Activated naive CD4-positive, alpha-beta T cell treated with anti-CD3 and anti-CD28 coated beads, Interleukin-2, amount 50 U/mL, for 72 hours (primary cell): ENCODE measurements around the gene MRFAP1L1. TPM values are rescaled to one million over a fixed set of nuclear protein-coding genes. Genes with fewer than 3 reads are reported as not detected.
"Not testable (repeated sequence)": the region's sequence is repeated elsewhere in the genome, so short reads cannot be mapped to it uniquely, and the experiment has no call there.

ENCODE experiments used
- ATAC-seq, 2 donors: fragments of 150-1000 bp; cut with Tn5 transposase; 2 replicates each; pipeline ENCODE4 v1.10.0; 2021; ENCODE audit warnings: mild to moderate bottlenecking in 2 of 2, moderate library complexity in 2 of 2
- DNase-seq, 2 donors: peaks; one replicate each; pipeline ENCODE4 v3.0.0; 2021 to 2022; ENCODE audit warnings: low spot score in 2 of 2
- H3K27ac Mint-ChIP-seq, 2 donors: one replicate each; pipeline ENCODE4 v1.8.0; 2022; ENCODE audit warnings: mild to moderate bottlenecking in 2 of 2, mixed read lengths in 2 of 2
- H3K36me3 Mint-ChIP-seq, 2 donors: one replicate each; pipeline ENCODE4 v1.8.0; 2022; ENCODE audit warnings: mixed read lengths in 2 of 2
- H3K9me3 Mint-ChIP-seq, 2 donors: one replicate each; pipeline ENCODE4 v1.8.0; 2022; ENCODE audit warnings: mixed read lengths in 2 of 2
- total RNA-seq, 2 donors: library from RNA; stranded (reverse); gene quantifications; one replicate each; pipeline ENCODE4 v1.2.3, GENCODE V29; 2022

The MRFAP1L1 gene
- total RNA-seq, 2 donors from 2014 or later: 23.1 to 40.5 TPM

- ATAC-seq (no peak), DNase-seq (no peak)
- Mint-ChIP-seq H3K9me3 (no peaks in the 10 kb centered on the region), H3K27ac (no peak overlapping the region), H3K36me3 (no peaks in the 10 kb centered on the region)
Observed at GRCh38 chr4:6742989-6743388, 33.3 kb upstream of the MRFAP1L1 start.

GRCh38 chr4:6742507-6742906 lies 32.8 kb upstream of the MRFAP1L1 start:
- Mint-ChIP-seq H3K36me3 (no peaks in the 10 kb centered on the region), H3K27ac (no peak overlapping the region), H3K9me3 (no peaks in the 10 kb centered on the region)
- no peak for DNase-seq
- no peak for ATAC-seq

GRCh38 chr4:6740347-6740746 lies 30.7 kb upstream of the MRFAP1L1 start:
- DNase-seq (no peak), ATAC-seq (no peak)
- Mint-ChIP-seq H3K36me3 (no peaks in the 10 kb centered on the region), H3K27ac (no peak overlapping the region), H3K9me3 (no peaks in the 10 kb centered on the region)

DNA sequence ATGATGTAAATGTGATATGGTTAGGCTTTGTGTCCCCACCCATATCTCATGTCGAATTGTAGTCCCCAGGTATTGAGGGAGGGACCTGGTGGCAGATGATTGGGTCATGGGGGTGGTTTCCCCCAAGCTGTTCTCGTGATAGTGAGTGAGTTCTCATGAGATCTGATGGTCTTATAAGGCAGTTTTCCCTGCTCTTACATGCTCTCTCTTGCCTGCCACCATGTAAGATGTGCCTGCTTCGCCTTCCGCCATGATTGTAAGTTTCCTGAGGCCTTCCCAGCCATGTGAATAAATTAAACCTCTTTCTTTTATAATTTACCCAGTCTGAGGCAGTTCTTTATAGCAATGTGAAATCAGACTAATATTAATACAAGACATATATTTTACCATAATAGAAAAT lies 30.3 kb upstream of the MRFAP1L1 start:
- Mint-ChIP-seq H3K9me3 (no peaks in the 10 kb centered on the region), H3K27ac (no peak overlapping the region), H3K36me3 (no peaks in the 10 kb centered on the region)
- DNase-seq (no peak), ATAC-seq (no peak)

DNA sequence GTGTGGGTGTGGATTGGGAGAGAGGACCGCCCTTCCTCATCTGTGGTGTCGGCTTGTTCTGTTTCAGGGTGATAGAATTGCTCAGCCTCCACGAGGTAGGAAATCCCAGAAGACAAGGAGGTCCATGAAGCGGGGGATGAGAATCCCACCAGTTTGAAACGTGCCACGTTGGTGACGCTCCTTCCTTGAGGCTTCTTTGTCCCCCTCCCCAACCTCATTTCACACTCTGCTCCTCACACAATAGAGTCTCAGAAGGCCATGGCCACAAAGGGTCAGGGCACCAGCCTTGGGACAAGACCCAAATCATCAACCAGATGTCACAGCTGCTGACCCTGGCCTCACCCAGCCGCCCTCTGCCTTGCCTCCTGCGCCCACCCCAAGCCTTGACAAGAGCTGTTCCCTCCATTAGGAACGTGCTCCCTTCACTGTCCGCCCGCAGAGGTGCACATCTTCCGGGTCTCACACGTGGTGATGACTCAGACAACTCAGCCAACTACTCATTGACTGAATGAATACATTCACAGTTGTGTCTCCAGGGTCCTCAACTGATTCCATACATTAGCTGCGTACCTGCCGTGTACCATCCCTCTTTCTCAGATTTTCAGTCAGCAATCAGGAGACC lies 24.6 kb upstream of the MRFAP1L1 start:
- Mint-ChIP-seq H3K9me3 (no peaks in the 10 kb centered on the region), H3K36me3 (no peaks in the 10 kb centered on the region), H3K27ac (peak overlapping the region in 1 of 2 donors; percentile 49)
- DNase-seq (no peak), ATAC-seq (no peak)

- ATAC-seq (no peak), DNase-seq (no peak)
- no peaks in the 10 kb centered on the region for H3K9me3 Mint-ChIP-seq
- H3K36me3 Mint-ChIP-seq: no peaks in the 10 kb centered on the region
- no peak overlapping the region for H3K27ac Mint-ChIP-seq
Observed at GRCh38 chr4:6733358-6734164, 23.9 kb upstream of the MRFAP1L1 start.

- no peak for ATAC-seq
- Mint-ChIP-seq H3K36me3 (no peaks in the 10 kb centered on the region), H3K27ac (peak overlapping the region in 1 of 2 donors; percentile 72), H3K9me3 (no peaks in the 10 kb centered on the region)
- DNase-seq: no peak
Observed at GRCh38 chr4:6732441-6733357, 23.0 kb upstream of the MRFAP1L1 start.

DNA sequence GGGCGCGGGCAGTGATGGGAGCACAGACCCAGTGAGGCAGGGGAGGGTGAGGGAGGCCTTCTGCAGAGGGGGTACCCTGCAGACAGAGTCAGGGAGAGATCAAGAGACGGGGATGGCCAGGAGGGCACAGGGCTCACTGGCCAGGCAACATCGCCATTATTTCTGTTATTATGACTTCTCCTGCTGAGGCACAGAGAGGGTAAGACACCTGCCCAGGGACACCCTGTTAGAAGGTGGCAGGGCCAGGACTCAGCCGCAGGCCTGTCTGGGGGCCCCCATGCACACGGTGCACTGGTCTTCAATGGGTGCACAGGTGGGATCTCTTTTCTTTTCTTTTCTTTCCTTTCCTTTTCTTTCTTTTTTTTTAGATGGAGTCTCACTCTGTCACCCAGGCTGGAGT lies 22.1 kb upstream of the MRFAP1L1 start:
- Mint-ChIP-seq H3K27ac (peak overlapping the region in 1 of 2 donors; percentile 72), H3K9me3 (no peaks in the 10 kb centered on the region), H3K36me3 (no peaks in the 10 kb centered on the region)
- no peak for DNase-seq
- ATAC-seq: no peak

GRCh38 chr4:6731318-6731675 lies 21.6 kb upstream of the MRFAP1L1 start:
- ATAC-seq (no peak), DNase-seq (no peak)
- no peaks in the 10 kb centered on the region for H3K9me3 Mint-ChIP-seq
- no peak overlapping the region for H3K27ac Mint-ChIP-seq
- H3K36me3 Mint-ChIP-seq: no peaks in the 10 kb centered on the region

DNA sequence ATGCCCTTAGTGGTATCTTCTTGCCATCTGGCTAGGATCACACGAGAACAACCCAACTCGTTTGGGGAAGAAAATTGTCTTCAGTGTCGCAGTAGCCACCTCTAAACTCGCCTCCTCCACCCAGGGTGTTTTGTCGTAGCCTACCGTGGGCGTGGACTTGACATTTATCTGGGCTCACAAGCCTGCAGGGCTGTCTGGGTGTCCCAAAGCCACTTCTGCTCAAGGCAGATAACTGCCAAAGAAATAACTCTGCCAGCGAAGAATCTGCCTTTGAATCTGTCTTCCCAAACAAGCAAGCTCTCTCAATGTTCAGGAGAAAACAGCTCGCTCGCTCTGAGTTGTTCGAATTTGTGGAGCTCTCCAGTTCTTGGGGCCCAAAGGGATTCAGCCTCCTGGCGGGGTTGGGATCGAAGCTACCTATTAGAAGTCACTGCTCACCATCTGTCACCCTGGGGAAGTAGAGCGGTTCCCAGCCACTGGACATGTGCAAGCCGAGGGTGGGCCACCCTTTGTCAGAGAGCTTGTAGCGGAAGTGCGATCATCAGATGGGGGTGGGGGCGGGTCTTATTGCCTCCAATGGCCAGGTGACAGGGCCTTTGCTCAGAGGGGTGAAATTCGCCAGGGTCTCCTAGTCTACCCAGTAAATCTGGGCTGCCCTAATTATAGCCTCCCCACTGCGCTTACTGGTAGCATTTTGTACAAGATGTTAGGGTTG lies 21.1 kb upstream of the MRFAP1L1 start:
- Mint-ChIP-seq H3K36me3 (no peaks in the 10 kb centered on the region), H3K9me3 (no peaks in the 10 kb centered on the region), H3K27ac (no peak overlapping the region)
- no peak for ATAC-seq
- no peak for DNase-seq

DNA sequence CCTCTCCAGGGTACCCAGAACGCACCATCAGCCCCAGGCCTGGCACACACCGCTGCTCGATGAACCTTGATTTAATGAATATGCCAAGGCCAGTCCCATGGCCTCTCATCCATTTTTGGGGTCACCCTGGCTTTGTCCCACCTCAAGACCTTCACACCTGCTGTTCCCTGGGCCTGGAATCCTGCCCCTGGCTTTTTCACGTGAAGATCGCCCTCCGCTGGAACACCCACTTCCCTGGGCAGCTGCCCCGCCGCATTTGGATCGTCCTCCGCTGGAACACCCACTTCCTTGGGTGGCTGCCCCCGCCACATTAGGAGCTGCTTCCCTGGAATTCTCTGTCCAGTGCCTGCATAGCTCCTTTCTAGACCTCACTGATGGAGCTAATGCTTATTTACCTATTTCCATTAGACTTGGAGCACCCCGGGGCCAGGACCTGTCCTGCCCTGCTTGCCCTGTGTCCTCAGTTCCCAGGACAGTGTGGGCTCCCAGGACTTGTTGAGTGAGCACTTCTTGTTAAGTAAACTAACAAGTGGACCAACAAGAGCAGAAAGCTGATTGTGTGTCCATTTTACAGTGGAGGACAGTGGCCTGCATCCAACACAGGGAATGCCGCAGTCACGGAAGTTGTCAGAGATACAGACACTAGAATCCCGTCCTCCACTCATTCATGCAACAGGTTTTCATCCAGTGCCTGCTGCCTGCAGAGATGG lies 18.8 kb upstream of the MRFAP1L1 start:
- no peaks in the 10 kb centered on the region for H3K36me3 Mint-ChIP-seq
- H3K27ac Mint-ChIP-seq: peak overlapping the region in 1 of 2 donors; percentile 77
- H3K9me3 Mint-ChIP-seq: no peaks in the 10 kb centered on the region
- DNase-seq (no peak), ATAC-seq (no peak)

GRCh38 chr4:6727943-6728250 lies 18.2 kb upstream of the MRFAP1L1 start:
- H3K36me3 Mint-ChIP-seq: no peaks in the 10 kb centered on the region
- H3K9me3 Mint-ChIP-seq: no peaks in the 10 kb centered on the region
- ATAC-seq (no peak), DNase-seq (no peak)
- H3K27ac Mint-ChIP-seq: no peak overlapping the region

DNA sequence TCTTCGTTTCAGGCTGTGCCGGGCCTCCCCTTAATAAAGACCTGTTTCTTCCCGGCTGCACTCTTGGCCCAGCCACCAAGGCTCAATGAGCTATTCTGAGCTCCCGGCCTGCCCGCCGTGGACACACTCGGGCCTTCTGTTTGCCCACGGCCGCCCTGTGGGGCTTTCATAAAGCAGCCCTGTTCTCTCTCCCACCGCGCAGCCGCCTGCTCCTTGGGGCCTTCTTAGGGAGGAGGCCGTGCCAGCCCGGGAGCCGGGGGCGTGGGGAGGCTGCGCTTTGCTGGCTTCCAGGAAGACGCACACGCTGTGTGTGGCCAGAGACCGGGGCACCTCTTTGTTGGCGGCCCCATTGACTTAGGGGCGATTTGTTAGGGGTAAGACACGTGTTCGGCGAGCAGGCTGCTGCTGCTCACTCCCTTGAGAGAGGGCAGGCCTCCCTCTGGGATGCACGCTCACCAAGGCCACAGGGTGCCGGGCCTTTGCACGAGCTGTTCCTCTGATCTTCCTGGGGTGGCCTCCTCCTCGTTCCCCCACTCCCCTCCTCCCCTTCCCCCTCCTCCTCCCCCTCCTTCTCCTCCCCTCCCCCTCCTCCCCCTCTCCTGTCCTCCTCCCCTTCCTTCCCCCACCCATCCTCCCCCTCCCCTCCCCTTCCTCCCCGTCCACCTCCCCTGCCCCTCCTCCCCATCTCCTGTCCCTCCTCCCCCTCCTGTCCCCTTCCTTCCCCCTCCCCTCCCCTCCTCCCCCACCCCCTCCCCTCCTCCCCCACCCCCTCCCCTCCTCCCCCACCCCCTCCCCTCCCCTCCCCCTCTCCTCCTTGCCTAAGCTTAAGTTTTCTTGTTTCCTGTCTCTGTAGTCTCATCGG lies 17.6 kb upstream of the MRFAP1L1 start:
- DNase-seq: no peak
- no peaks in the 10 kb centered on the region for H3K36me3 Mint-ChIP-seq
- no peak overlapping the region for H3K27ac Mint-ChIP-seq
- ATAC-seq: no peak
- no peaks in the 10 kb centered on the region for H3K9me3 Mint-ChIP-seq

DNA sequence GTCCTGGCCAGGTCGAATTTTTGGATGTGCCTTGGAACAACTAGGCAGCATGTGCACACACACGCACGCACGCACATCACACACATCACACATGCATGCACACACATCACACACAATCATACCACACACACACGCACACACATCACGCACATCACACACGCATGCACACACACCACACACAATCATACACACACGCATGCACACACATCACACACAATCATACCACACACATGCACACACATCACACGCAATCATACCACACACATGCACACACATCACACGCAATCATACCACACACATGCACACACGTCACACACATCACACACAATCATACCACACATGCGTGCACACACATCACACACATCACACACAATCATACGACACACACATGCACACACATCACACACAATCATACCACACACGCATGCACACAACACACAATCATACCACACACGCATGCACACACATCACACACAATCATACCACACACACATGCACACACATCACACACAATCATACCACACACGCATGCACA lies 15.8 kb upstream of the MRFAP1L1 start:
- H3K36me3 Mint-ChIP-seq, H3K9me3 Mint-ChIP-seq, H3K27ac Mint-ChIP-seq, ATAC-seq, DNase-seq: not testable (repeated sequence)

DNA sequence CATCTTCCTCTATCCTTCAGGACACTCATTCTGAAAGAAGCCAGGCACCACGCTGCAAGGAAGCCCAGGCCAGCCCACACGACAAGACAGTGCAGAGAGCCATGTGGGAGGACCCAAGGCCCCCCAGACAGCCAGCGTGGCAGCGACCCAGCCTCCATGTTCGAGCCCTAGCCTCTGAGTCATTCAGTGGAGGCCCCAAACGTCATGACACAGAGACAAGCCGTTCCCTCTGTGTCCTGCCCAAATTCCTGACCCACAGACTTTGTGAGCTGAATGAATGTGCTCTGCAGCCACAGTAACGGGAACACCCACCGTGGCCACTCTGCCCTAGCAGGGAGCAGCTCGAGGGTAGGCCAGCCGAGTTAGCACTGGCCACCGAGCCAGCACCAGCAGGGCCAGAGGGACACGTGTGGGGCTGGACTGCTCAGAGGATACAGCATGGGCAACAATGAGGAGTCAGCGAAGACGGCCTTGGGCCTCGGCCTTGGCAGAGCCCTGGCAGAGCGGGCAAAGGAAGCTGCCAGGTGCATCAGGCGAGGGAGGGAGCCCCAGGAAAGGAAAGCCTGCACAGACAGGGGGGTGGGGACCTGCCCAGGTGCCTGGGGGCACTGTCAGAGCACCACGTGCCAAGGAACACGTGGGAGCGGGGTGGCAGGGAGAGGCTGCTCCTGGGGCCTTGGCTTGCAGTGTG lies 14.9 kb upstream of the MRFAP1L1 start:
- Mint-ChIP-seq H3K36me3 (no peaks in the 10 kb centered on the region), H3K27ac (no peak overlapping the region), H3K9me3 (no peaks in the 10 kb centered on the region)
- ATAC-seq (no peak), DNase-seq (no peak)
